ENCODE results near the gene WNT9A.

The WNT9A gene

DNA sequence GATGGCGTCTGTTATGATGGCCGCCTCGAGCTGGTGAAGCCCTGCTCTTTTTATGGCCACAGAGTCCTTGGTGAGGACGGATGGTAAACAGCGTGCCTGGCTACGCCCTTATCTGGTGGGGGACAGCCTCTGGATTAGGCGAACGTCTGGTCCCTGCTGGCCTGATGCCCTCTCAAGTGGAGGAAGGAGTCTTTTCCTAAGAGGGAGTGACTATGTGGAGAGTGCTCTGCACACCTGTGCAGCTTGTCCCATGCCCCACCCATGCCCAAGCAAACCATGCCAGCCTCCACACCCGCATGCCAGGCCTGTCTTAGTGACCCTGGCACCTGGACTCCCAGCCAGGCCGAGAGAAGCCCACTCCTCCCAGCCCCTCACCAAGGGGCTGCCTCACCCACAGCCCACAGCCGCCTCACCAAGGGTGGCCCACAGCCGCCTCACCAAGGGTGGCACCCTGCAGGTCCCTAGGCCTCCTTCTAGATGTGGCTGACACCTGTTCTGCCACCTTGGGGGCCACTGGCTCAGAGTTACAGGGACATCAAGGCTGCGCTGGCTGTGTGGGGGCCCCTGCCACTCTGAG lies 40.2 kb downstream of the WNT9A start:
- no peak for DNase-seq

DNA sequence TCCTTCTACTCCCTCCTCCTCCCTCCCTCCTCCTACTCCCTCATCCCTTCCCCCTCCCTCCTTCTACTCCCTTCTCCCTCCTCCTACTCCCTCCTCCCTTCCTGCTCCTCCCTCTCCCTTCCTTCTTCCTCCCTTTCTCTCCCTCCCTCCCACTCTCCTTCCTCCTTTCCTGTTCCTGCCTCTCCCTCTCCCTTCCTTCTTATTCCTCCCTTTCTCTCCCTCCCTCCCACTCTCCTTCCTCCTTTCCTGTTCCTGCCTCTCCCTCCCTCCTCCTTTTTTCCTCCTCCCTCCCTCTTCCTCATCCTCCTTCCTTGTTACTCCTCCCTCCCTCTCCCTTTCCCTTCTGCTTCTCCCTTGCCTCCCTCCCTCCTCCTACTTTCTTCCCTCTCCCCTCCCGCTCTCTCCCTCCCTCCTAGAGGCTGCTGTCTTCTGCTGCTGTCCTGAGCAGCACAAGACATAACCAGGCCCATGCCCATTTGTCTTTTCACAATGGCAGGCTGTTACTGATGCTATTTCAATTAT lies 41.1 kb downstream of the WNT9A start:
- no peak for DNase-seq

GRCh38 chr1:227905573-227906487 lies 41.9 kb downstream of the WNT9A start:
- no peak for DNase-seq

- DNase-seq: no peak
Measured at GRCh38 chr1:227904541-227905335, 43.0 kb downstream of the WNT9A start.

- no peak for DNase-seq
Measured at GRCh38 chr1:227903614-227904501, 43.9 kb downstream of the WNT9A start.

DNA sequence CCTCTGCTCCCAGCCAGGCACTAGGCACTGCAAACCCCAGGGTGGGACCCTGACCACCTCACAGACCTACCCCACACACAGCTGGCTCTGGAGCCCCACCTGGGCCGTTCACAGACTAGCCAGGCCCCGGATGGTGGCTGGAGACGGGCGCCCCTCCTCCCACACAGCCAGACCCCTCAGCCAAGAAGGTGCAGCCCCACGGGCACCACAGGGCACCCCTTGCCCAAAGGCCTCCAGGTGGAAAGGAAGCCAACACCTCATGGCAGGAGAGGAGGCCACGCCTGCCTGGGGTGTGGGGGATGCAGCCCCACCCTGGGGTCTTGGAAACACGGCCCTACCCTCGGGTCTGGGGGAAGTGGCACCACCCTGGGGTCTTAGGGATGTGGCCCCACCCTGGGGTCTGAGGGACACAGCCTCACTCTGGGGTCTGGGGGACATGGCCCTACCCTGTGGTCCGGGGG lies 44.6 kb downstream of the WNT9A start:
- DNase-seq: no peak

DNA sequence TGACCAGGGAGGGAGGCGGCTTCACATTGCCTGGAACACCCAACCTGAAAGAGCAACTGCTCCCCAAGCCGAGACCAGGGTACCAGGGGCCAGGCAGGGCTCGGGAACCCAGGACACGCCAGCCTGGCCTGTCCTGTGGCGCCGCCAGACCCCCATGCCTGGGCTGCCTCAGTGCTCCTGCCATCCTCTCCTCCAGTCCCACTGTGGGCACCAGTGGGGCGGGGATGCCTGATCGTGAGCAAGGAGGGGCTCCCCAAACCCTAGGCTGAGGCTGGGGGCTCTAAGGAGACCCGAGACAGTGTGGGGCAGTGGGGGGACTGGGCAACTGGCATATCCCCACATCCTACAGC lies 45.1 kb downstream of the WNT9A start:
- no peak for DNase-seq

DNA sequence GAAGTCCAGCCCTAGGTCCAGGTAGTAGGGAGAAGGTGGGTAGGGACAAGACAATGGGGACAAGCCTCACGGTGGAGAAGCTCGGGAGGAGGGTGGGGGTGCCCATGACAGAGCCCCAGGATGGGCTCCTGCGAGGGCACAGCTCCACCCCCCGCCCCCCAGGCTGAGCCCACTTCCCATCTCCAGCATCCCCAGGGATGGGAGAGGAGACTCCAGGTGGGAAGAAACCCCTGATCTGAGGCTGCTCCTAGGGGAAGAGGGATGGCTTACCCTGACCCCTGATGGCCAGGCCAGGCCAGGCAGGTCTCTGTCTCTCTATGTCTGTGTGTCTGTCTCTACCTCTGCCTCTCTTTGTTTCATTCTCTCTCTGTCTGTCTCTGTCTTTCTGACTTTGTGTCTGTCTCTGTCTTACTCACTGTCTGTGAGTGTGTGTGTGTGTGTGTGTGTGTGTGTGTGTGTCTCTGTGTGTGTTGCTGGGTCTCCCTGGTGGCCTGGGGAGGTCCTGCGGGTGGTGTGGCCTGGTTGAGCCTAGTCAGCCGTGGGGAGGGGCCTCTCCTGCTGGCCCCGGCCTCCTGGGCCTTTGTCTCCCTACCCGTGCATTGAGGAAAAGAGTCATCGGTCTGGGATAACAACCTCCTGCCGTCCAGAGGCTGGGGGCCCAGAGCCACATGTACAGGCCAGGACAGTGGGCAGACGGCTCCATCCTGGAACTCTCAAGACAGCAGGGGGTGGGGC lies 45.7 kb downstream of the WNT9A start:
- no peak for DNase-seq

GRCh38 chr1:227901239-227901905 lies 46.4 kb downstream of the WNT9A start:
- DNase-seq: no peak

DNA sequence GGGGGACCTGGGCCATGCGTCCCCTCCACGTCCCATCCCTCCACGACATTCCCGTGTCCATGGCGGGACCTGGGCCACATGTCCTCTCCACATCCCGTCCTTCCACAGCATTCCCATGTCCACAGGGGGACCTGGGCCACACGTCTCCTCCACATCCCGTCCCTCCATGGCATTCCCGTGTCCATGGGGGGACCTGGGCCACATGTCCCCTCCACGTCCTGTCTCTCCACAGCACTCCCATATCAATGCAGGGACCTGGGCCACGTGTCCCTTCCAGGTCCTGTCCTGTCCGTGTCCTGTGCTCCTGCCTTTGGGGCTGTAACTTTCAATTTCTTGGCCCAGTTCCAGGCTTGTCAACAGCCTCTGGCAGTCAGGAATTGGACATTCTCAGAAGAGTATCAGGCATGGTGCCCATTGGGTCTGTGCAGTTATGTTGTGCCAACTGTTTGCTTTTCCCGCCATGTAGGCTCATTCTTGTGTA lies 47.1 kb downstream of the WNT9A start:
- DNase-seq: no peak

DNA sequence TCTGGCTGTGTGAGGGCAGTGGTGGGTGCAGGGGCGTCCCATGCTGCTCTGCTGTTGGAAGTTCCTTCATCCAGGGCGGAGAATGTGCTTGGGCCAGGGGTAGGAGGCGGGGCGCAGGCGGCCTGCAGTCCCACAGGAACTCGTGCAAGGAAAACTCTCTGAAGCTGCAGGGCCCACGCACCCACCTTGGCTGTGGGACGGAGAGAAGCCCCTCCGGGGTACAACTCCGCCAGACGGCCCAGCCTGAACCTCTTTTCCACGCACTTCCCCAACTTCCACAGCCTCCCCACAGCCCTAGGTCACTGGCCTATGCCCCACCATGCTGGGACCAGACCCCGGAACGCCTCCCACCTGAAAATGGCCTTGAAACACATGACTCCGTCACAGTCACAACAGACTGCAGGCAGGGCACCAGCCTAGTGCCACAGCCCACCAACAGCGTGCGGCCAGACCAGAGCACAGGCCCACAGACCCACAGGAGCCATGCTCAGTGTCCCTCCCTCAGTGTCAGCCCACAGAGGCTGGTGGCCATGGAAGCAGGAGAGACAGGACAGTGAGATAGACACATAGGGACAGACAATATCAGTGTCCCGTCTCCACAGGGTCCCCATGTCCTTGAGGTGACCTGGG lies 47.8 kb downstream of the WNT9A start:
- DNase-seq: no peak

GRCh38 chr1:227899141-227899819 lies 48.5 kb downstream of the WNT9A start:
- DNase-seq: no peak

DNA sequence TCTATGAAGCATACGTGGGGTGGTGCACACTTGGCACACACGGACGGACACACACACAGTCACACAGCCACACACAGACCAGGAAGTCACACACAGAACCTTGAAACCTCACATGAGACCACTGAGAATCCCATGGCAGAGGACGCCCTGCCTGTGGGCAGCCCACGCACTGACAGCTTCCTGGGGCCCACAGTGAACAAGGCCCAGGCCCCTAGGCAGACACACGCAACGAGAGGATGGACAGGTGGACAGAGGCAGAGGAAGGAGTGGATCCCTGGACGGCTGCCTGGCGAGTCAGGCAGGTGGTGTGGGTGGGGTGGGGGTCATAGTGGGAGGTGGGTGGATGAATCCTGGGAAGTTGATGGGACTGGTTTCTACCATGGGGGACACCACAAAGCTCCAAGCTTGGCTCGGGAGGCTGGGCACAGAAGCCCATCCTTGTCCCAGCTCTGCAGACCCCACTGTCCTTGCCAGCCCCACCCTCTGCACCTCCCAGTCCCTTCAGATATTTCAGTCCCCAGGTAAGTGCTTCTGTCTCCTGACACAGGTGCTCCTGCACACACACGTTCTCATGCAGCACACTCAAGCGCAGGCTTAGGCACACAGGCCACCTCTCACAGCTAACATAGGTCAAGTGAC lies 49.1 kb downstream of the WNT9A start:
- no peak for DNase-seq

GRCh38 chr1:227897704-227898438 lies 49.9 kb downstream of the WNT9A start:
- no peak for DNase-seq

- no peak for DNase-seq
Measured at GRCh38 chr1:227896710-227897655, 50.7 kb downstream of the WNT9A start.

DNA sequence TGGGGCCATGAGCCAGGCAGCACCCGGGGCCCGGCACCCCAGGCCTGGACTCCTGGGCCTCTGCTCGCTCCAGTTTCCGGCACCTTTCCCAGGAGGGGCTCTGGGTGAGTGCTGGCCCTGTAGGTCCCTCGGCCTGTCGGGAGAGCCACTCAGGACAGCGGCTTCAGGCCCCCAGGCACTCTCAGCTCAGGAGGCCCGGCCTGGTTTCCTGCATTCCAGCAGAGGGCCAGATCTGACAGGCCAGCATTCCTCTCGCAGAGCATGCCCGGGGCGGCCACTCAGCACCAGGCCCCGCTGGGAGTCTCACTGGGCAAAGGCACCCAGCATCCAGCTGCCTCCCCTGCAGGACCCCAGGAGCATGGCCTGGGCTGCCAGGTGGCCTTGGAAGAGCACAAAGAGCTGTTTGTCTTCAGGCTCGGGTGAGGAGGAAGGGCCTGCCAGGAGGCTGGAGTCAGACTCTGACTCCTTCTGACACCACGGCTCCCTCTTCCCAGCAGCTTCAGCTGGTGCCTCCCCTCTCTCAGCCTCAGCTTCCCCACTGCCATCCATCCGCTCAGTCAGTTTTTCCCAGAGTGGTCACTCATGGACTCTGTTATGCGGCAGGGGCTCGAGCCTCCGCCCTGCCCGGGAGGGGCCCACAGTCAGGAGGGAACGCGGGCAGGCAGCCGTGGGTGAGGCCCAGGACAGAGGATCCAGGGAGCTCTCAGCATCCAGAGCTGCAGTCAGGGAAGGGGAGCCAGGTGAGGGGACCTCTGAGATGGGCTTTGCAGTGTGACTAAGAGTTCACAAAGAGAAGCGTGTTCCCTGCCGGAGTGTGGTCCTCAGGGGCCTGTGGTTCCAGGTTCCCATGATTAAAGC lies 51.7 kb downstream of the WNT9A start:
- DNase-seq: no peak

Data from COR-L47 (cell line).